ENCODE measurements around the gene ARHGEF37. TPM values are rescaled to one million over a fixed set of nuclear protein-coding genes. Genes with fewer than 3 reads are reported as not detected.
"Not testable (repeated sequence)": the region's sequence is repeated elsewhere in the genome, so short reads cannot be mapped to it uniquely, and the experiment has no call there.

Gene ARHGEF37
- total RNA-seq, 2 experiments from 2014 or later: 1.1 TPM

DNA sequence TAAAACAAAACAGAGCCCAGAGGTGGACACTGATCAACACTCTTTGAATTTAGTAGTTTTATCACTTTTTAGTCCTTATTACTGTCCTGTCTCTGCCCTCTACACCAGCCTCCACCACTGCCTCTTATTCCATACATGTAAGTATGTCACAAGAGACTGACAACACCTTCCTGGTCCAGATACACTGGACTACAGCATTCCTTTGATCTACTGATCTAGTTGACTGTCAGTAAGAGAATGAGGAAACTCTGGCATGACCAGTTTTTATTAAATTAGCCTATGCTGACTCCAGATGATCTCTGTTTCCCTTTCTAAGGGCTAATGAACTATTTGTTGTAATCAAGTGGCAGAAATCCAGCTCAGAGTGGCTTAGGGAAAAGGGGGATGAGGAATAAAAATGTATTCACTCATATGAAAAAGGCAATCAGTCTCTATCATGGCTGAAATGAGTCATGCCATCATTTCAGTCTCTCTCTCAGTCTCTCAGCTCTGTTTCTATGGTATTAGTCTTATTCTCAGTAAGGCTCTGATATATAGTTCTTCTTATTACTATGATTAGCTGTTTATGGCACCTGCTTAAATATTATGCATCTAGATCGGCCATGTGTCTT is 5.5 kb downstream of the ARHGEF37 start:
- ATAC-seq (peak; percentile 84), DNase-seq (no peak)
- CTCF ChIA-PET: interaction anchor here (0.6 to 1.8 kb wide), 5 partner anchors 8 to 147 kb away, joined by 3 to 5 read pairs (median 3); no protein-coding TSS in a partner anchor
- intact Hi-C loops (cut with micrococcal nuclease): no loop called here
- H3K9me3 Mint-ChIP-seq: no peaks in the 10 kb centered on the region
- H3K27ac Mint-ChIP-seq: no peak overlapping the region
- peaks cover 6% of the 10 kb centered on the region for H3K27me3 Mint-ChIP-seq
- no peak overlapping the region for H3K4me3 Mint-ChIP-seq
- peaks cover 6% of the 10 kb centered on the region for H3K4me1 Mint-ChIP-seq (ENCODE audit: low read depth)
- TF ChIP-seq, protein P1, sequence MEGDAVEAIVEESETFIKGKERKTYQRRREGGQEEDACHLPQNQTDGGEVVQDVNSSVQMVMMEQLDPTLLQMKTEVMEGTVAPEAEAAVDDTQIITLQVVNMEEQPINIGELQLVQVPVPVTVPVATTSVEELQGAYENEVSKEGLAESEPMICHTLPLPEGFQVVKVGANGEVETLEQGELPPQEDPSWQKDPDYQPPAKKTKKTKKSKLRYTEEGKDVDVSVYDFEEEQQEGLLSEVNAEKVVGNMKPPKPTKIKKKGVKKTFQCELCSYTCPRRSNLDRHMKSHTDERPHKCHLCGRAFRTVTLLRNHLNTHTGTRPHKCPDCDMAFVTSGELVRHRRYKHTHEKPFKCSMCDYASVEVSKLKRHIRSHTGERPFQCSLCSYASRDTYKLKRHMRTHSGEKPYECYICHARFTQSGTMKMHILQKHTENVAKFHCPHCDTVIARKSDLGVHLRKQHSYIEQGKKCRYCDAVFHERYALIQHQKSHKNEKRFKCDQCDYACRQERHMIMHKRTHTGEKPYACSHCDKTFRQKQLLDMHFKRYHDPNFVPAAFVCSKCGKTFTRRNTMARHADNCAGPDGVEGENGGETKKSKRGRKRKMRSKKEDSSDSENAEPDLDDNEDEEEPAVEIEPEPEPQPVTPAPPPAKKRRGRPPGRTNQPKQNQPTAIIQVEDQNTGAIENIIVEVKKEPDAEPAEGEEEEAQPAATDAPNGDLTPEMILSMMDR (IDR thresholded peaks at IDR 0.05): no peak
- POLR2A ChIA-PET: no interaction called here
- no peaks in the 10 kb centered on the region for H3K36me3 Mint-ChIP-seq (ENCODE audit: low read depth)

DNA sequence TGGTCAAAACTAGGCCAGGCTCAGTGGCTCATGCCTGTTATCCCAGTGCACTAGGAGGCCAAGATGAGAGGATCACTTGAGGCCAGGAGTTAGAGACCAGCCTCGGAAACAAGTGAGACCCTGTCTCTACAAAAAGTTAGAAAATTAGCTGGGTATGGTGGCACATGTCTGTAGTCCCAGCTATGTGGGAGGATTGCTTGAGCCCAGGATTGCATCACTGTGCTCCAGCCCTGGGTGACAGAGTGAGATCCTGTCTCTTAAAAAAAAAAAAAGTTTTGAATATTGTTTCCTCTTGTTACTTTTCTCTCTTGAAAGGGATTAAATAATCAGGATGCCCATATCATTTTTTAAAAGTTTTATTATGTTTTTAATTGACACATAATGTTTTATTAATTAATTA is 7.6 kb downstream of the ARHGEF37 start:
- no peak overlapping the region for H3K4me3 Mint-ChIP-seq
- ChIA-PET POLR2A (no interaction called here), CTCF (interaction anchor here (0.9 to 1.7 kb wide), 4 partner anchors 24 to 249 kb away, joined by 3 to 4 read pairs (median 3); no protein-coding TSS in a partner anchor)
- ATAC-seq (no peak), DNase-seq (no peak)
- H3K36me3 Mint-ChIP-seq (ENCODE audit: low read depth): no peaks in the 10 kb centered on the region
- no peaks in the 10 kb centered on the region for H3K9me3 Mint-ChIP-seq
- H3K4me1 Mint-ChIP-seq (ENCODE audit: low read depth): peaks cover 6% of the 10 kb centered on the region
- TF ChIP-seq, protein P1 (IDR thresholded peaks at IDR 0.05): no peak
- H3K27me3 Mint-ChIP-seq: peaks cover 1% of the 10 kb centered on the region
- H3K27ac Mint-ChIP-seq: no peak overlapping the region
- intact Hi-C loops (cut with micrococcal nuclease): no loop called here

DNA sequence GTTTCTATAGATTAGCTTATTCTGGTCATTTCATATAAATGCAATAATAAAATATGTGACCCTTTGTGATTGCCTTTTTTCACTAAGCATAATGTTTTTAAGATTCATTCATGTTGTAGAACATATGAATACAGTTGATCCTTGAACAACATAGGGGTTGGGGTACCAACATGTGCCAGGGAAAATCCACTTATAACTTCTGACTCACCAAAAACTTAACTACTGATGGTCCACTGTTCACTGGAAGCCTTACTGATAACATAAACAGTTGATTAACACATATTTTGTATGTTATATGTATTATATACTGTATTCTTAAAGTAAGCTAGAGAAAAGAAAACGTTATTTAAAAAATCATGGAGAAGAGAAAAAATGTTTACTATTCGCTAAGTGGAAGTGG is 12.1 kb downstream of the ARHGEF37 start:
- POLR2A ChIA-PET: no interaction called here
- ATAC-seq (no peak), DNase-seq (no peak)
- Mint-ChIP-seq H3K4me1 (ENCODE audit: low read depth) (no peaks in the 10 kb centered on the region), H3K9me3 (no peaks in the 10 kb centered on the region), H3K27me3 (peaks cover 2% of the 10 kb centered on the region), H3K4me3 (no peak overlapping the region), H3K27ac (no peak overlapping the region), H3K36me3 (ENCODE audit: low read depth) (no peaks in the 10 kb centered on the region)
- CTCF ChIA-PET: interaction anchor here (1.1 to 1.2 kb wide), 3 partner anchors 12 to 259 kb away, joined by 3 to 4 read pairs (median 3); partner anchors contain the start of gene ARHGEF37
- TF ChIP-seq, protein P1 (IDR thresholded peaks at IDR 0.05): no peak
- intact Hi-C loops (cut with micrococcal nuclease): no loop called here

DNA sequence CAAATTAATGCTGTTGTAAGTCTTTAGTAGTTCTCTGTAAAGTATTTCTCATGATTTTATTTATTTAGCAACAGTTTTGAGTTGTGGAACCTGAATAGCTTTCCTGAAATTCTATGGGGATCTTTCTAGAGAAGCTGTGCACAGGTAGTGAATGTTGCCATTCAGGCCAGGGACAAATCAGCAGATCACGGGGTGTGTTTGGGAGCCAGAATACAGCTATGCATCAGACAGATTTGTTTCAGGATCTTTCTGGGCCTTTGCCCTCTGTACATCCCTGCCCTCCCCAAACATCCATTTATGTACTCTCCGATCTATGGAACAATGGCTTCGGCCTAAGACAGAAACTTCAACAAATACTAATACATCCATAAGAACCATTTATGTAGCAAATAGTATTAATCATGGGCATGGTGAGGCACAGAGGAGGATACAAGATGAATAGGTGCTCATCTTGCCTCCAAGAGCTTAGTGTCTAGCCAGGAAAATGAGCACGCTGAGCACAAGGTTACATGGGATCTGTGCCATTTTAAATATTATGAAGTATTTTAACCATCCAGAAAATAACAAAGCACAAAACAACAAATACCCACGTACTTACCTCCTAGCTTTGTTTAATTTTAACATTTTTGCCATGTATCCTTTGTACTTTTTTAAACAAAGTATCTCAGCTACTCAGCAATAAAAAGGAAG is 13.1 kb downstream of the ARHGEF37 start:
- Mint-ChIP-seq H3K27ac (no peak overlapping the region), H3K36me3 (ENCODE audit: low read depth) (no peaks in the 10 kb centered on the region), H3K27me3 (peaks cover 2% of the 10 kb centered on the region), H3K4me1 (ENCODE audit: low read depth) (no peaks in the 10 kb centered on the region), H3K4me3 (no peak overlapping the region), H3K9me3 (no peaks in the 10 kb centered on the region)
- TF ChIP-seq, protein P1 (IDR thresholded peaks at IDR 0.05): no peak
- DNase-seq (no peak), ATAC-seq (no peak)
- intact Hi-C loops (cut with micrococcal nuclease): no loop called here
- CTCF ChIA-PET: interaction anchor here (0.8 to 2.1 kb wide), 4 partner anchors 8 to 25 kb away, joined by 3 to 6 read pairs (median 4); partner anchors contain the start of gene ARHGEF37
- POLR2A ChIA-PET: no interaction called here

DNA sequence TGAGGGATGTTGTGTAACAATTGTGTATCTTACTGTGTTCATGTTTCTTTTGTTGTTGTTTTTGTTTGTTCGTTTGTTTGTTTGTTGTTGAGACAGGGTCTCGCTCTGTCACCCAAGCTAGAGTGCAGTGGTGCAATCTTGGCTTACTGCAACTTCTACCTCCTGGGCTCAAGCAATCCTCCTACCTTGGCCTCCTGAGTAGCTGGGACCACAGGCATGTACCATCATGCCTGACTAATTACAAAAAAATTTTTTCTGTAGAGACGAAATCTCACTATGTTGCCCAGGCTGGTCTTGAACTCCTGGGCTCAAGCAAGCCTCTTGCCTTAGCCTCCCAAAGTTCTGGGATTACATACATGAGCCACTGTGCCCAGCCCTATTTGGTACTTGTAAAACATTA is 13.8 kb downstream of the ARHGEF37 start:
- H3K27ac Mint-ChIP-seq; H3K36me3 Mint-ChIP-seq (ENCODE audit: low read depth); H3K4me3 Mint-ChIP-seq; DNase-seq; intact Hi-C loops (cut with micrococcal nuclease); POLR2A ChIA-PET; H3K4me1 Mint-ChIP-seq (ENCODE audit: low read depth); ATAC-seq; H3K9me3 Mint-ChIP-seq; H3K27me3 Mint-ChIP-seq: not testable (repeated sequence)
- CTCF ChIA-PET: interaction anchor here (0.9 to 2.1 kb wide), 3 partner anchors 8 to 23 kb away, joined by 3 to 6 read pairs (median 3); no protein-coding TSS in a partner anchor
